GM19035 (cell line): ENCODE results near the gene KIF18B.
A peak's percentile ranks its signal among the peaks of the same experiment; 100 is the strongest.

Experiments used
- ATAC-seq: cut with Tn5 transposase; IDR thresholded peaks from one replicate; pipeline ENCODE4 v1.9.1; 2021; ENCODE audit not compliant: unreplicated experiment

The KIF18B gene

DNA sequence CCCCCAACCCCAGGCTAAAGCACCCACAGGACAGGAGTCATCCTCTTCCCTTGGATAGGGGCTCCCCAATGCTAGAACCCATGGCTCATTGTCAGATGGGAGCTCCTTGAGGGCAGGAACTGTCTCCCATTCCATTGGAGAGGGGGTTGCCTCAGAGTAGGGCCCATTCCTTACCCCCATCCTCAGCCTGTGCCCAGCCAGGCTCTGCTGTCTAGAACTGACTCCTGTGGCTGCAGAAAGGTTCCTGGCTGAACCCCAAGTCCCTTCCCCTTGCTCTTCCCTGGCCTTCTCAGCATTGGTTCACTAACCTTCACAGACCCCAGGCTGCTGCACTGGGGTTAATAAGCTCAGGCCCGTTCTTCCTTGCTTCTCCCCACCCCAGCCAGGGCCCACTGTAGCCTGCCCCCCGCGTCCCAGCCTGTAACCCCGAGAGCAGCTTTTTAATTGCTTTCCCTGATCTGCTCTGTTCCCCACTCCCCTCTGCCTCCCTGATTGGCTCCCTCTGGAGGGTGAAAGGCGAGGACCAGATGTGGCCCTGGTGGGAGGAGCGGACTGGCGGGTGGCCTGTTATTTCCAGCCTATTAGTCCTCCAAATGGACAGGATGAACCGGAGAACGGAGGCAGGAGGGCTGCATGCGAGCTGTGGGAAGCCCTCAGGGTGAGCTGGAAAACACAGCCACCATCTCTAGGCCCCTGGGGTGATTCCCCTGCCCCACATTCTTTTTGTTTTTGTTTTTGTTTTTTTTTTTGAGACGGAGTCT is 26.3 kb downstream of the KIF18B start:
- no peak for ATAC-seq

DNA sequence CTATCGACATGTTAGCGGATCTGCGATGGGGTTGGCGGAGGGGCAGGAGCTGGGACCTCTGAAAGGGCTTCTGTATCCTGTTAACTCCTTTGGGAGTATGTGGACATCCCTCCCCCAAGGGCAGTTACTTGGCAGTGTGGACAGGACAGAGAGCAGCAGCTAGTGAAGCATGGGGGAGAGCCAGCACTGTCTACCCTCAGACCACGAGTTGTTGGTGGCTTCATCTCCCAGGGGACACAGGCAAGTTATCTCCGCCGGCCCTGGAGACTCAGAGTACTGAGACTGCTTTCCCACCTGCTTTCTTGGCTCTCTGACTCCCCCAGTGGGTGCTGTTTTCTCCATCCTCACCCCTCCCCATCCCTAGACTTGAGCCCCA is 27.0 kb downstream of the KIF18B start:
- ATAC-seq, result no peak

DNA sequence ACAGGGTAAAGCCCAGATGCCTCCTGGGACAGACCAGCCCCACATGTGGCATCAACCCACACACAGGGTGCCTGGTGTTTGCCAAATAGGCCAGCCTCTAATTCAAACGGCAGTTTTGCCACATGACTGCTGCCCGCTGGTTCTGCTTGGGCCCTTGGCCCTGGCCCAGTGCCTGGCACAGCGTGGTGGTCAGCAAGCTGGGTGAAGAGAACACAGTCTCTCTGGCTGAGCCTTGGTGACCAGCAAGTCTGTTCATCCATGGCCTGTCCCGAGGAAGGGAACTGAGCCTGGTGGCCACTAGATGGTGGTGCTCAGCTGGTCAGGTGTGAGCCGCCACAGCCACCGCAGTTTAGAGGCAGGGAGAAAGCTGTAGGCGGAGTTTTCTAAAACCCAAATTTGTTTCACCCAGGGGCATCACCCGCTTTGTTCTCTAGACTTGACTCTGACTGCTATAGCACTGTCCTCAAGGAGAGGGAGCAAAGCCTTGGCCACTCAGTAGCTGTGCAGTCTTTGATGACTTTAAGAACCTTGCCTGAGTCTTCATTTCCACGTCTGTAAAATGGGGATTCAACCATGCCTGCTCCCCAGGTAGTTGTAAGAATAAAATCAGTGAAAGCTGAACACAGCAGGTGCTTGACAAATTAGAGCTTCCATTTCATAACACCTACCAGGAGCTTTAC is 27.5 kb downstream of the KIF18B start:
- peak; percentile 77 for ATAC-seq

DNA sequence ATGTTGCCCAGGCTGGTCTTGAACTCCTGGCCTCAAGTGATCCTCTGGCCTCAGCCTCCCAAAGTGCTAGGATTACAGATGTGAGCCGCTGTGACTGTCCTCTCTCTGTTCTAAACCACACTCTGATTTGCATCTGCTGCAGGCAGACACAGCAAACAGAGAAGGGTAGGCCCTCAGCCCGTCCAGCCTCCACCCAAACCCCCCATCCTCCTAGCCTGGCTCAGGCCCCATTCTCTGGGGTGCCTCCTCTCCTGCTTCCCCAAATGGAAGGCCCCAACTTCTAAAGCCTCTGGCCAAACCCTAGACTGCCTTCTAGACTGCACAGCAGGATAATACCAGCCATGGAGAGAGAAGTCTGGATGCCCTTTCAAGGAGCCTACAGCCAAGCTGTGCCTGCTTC is 28.2 kb downstream of the KIF18B start:
- ATAC-seq, result no peak

- ATAC-seq, result no peak
Measured at GRCh38 chr17:44918006-44918405, 29.6 kb downstream of the KIF18B start.

DNA sequence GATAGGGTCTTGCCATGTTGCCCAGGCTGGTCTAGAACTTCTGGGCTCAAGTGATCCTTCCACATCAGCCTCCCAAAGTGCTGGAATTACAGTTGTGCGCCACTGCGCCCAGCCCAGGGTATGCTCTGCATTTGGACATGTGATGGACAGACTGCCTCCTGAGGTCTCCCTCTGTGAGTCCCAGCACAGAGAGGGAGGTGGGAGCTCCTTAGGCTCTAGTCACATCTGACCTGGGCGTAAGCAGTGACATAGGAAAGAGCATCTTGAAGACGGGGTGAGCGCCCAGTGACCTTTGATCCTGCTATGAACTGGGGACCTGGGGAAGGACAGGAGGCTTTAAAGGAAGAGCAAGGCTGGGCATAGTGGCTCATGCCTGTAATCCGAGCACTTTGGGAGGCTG is 30.1 kb downstream of the KIF18B start:
- ATAC-seq, result no peak

DNA sequence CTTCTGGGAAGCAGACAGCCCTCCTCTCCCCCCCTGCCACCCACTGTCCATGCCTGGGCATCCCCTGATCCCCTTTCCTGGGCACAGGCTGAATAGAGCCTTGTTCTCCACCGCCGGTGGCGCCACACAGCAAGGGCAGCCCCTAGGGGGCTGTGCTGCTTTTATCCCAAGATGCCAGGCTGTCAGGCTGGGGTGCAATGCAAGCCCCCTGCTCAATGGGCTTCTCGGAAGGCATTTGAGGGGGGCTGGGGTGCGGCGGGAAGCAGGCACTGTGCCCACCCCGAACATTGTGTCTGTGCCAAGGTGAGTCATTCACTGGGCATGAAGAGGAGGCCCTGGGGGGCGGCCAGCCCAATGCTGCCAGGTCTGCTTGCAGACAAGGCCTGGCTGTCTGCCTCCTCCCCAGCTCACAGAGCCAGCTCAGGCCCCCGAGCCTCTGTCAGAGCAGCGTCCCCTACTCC is 30.8 kb downstream of the KIF18B start:
- ATAC-seq, result no peak

- ATAC-seq, result no peak
Measured at GRCh38 chr17:44915862-44916780, 31.5 kb downstream of the KIF18B start.

DNA sequence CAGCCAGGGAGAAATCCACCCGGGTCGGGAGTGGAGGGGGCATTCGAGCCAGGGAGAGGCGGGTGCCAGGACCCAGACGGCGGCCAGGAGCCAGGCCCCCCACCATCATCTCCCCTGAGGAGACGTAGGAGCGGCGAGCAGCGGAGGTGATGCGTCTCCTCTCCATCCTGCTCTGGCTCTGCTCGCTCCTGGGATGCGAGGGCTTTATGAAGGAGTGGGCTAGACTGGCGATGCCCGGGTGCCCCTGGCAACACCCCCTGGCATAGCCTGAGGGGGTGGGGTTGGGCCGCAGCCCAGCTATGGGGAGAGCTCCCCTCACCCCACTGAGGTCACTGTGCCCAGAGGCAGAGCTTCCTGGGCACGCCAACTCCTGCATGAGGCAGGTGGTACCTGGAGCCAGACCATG is 32.2 kb downstream of the KIF18B start, which contains the start of gene GFAP:
GFAP (minus strand) TSS at position 180 of the 406 bp plus-strand sequence; CDS start at position 166, 14 bp downstream.
- ATAC-seq, result no peak

GRCh38 chr17:44914698-44915271 is 32.8 kb downstream of the KIF18B start:
- ATAC-seq, result no peak

DNA sequence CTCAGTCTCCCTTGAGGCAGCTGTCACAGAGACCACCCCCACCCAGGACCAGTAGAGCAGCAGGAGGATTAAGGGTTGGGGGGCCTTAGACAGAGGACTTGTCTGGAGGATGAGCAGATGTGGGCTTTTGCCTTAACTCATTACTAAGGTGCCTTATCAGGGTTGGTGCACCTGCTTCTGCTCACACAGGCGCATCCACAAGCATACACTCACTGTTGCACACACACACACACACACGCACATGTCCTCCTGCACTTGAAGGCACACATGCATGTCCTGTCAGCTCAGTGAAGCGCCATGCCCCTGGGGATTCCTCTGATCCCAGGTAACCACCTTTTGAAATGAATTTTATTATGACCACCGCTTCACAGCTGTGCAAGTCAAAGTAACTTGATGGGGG is 33.4 kb downstream of the KIF18B start:
- ATAC-seq, result no peak

DNA sequence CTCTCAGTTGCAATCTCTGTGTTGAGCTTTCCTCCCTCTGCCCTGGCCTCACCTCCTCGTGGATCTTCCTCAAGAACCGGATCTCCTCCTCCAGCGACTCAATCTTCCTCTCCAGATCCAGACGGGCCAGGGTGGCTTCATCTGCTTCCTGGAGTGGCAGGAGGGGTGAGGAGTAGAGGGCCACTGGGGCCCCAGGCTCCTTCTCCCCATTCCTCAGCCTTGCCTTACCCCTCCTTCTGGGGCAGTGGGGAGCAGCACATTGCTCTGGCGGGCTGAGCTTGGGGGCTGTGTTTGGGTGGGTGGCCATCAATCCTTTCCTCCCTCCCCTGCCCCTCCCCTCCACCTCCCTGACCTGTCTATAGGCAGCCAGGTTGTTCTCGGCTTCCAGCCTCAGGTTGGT is 33.9 kb downstream of the KIF18B start:
- no peak for ATAC-seq

DNA sequence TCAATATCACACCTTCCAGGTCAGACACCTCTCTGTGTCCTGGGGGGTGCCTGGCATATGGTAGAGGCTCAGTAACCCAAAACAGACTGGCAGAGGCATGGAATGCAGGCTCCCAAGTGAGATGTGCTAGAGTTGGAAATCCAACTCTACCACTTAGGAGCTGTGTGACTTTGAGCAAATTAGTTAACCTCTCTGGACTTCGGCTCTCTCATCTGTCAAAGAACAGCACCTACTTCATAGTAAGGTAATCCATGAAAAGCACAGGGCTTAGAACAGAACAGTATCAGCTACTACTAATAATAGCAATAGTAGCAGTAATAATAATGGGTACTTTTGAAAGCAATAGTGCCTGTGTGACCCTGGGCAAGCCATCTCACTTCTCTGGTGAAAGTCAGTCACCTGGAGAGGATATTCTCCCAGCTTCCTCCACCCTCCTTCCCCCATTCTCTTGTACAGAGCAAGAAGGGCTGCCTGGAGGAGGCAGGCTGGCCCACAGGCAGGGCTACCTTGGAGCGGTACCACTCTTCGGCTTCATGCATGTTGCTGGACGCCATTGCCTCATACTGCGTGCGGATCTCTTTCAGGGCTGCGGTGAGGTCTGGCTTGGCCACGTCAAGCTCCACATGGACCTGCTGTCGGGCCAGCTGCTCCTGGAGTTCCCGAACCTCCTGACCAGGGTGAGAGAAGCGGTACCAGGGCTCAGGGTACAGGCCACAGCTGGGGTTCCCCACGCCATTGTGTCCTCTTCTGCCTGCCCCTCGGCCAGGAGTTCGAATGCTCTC is 34.6 kb downstream of the KIF18B start:
- no peak for ATAC-seq

GRCh38 chr17:44911133-44912001 is 36.2 kb downstream of the KIF18B start:
- ATAC-seq, result no peak

GRCh38 chr17:44910231-44911106 is 37.1 kb downstream of the KIF18B start:
- no peak for ATAC-seq

DNA sequence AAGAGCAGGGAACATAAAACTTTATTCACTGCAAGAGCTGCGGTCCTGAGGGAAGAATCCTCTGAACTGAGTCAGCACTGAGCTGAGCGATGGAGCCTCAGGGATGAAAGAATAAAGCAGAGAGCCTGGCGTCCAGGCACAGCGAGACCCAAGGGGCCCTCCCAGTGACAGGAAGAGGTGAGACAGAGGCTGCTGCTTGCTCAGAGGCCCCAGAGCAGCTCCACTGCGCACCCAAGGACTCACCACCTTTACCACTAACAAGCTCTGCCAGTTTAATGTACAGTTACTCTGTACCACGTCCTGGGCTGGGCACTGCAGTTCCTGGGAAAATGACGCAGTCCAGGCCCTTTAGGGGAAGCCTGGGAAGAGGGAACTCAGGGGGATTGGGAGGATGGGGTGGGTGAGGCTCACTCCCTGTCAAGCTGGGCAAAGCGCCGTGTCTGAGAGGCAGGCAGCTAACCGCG is 37.9 kb downstream of the KIF18B start:
- no peak for ATAC-seq

DNA sequence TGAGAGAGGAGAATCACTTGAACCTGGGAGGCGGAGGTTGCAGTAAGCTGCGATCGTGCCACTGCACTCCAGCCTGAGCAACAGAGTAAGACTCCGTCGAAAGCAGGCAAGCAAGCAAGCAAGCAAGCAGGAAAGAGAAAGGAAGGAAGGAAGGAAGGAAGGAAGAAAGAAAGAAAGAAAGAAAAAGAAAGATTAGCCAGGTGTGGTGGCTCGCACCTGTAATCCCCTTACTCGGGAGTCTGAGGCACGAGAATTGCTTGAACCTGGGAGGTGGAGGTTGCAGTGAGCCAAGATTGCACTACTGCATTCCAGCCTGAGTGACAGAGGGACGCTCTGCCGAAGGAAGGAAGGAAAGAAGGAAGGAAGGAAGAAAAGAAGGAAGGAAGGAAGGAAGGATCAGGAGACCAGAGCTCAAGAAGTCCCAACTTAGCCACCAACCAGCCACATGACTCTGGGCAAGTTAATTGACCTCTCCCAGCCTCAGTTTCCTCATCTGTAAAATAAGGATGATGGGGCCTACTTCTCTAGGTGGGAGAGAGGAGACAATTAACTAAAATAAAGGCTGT is 38.7 kb downstream of the KIF18B start:
- no peak for ATAC-seq
